PC-3 (cell line): ENCODE measurements around the gene FER1L5. TPM values are rescaled to one million over a fixed set of nuclear protein-coding genes. Genes with fewer than 3 reads are reported as not detected.

ENCODE experiments used
- ATAC-seq: fragments of 200-7000 bp; cut with Tn5 transposase; 2 replicates; pipeline ENCODE4 v1.9.1; 2020; ENCODE audit warnings: mild to moderate bottlenecking, moderate library complexity
- BruUV-seq: library from RNA; stranded (reverse); fragments of 400-500 nt; replicated peaks from 2 replicates; lab custom pipeline; 2021; lab: Mats Ljungman, UMichigan
- CTCF ChIA-PET: fragments of 300-600 bp; sonication (Branson Sonifier 250); formaldehyde crosslinking; loops from one replicate; lab custom pipeline; 2022; ENCODE audit warnings: antibody characterized with exemption; lab: Charles Lee
- POLR2A ChIA-PET: fragments of 300-600 bp; sonication (Branson Sonifier 250); formaldehyde crosslinking; loops from one replicate; lab custom pipeline; 2022; ENCODE audit warnings: antibody characterized with exemption; ENCODE audit not compliant: unreplicated experiment; lab: Charles Lee
- DNase-seq: peaks from one replicate; pipeline ENCODE4 v3.0.0-alpha.2; 2015
- H2AFZ ChIP-seq: fragments of 300-600 bp; sonication (generic); 2 replicates; pipeline ENCODE4 v1.6.0; 2016; ENCODE audit warnings: antibody characterized with exemption, low read length
- H3F3A ChIP-seq: fragments of 300-600 bp; sonication (generic); one replicate; pipeline ENCODE4 v1.6.0; 2017; ENCODE audit warnings: antibody characterized with exemption, low read length, control low read depth, mild to moderate bottlenecking; ENCODE audit not compliant: unreplicated experiment
- H3K27ac ChIP-seq: fragments of 300-600 bp; sonication (generic); 2 replicates; pipeline ENCODE4 v1.5.1; 2016; ENCODE audit warnings: mild to moderate bottlenecking, low read length
- H3K27me3 ChIP-seq: fragments of 300-600 bp; sonication (generic); 2 replicates; pipeline ENCODE4 v1.6.1; 2016; ENCODE audit warnings: low read length, mixed read lengths
- H3K36me3 ChIP-seq: fragments of 300-600 bp; sonication (generic); 2 replicates; pipeline ENCODE4 v1.6.1; 2016; ENCODE audit warnings: low read depth, mixed run types, low read length, mixed read lengths
- H3K4me1 ChIP-seq: fragments of 300-600 bp; sonication (generic); 2 replicates; pipeline ENCODE4 v1.5.1; 2016; ENCODE audit warnings: low read length; ENCODE audit not compliant: insufficient read depth
- H3K4me2 ChIP-seq: fragments of 300-600 bp; sonication (generic); 2 replicates; pipeline ENCODE4 v1.6.0; 2016; ENCODE audit warnings: low read length
- H3K4me3 ChIP-seq: fragments of 300-600 bp; sonication (generic); 2 replicates; pipeline ENCODE4 v1.5.1; 2016; ENCODE audit warnings: mild to moderate bottlenecking, low read length, mixed read lengths
- H3K79me2 ChIP-seq: fragments of 300-600 bp; sonication (generic); 2 replicates; pipeline ENCODE4 v1.6.1; 2017; ENCODE audit warnings: low read length, mixed read lengths
- H3K9ac ChIP-seq: fragments of 300-600 bp; sonication (generic); 2 replicates; pipeline ENCODE4 v1.6.0; 2016; ENCODE audit warnings: mild to moderate bottlenecking, low read length
- H3K9me2 ChIP-seq: fragments of 300-600 bp; sonication (generic); replicated peaks from 2 replicates; pipeline ENCODE4 v1.6.1; 2016; ENCODE audit warnings: mixed run types, low read length, mixed read lengths
- H3K9me3 ChIP-seq: fragments of 300-600 bp; sonication (generic); 2 replicates; pipeline ENCODE4 v1.6.1; 2016; ENCODE audit warnings: low read length, mixed read lengths
- H4K20me1 ChIP-seq: fragments of 300-600 bp; sonication (generic); 2 replicates; pipeline ENCODE4 v1.6.1; 2016; ENCODE audit warnings: low read length, mixed read lengths
- EZH2 ChIP-seq: fragments of 300-600 bp; sonication (generic); IDR thresholded peaks from one replicate; pipeline ENCODE4 v1.6.1; 2017; ENCODE audit warnings: antibody characterized with exemption, mild to moderate bottlenecking, low read length; ENCODE audit not compliant: unreplicated experiment
- EZH2phosphoT487 ChIP-seq: fragments of 300-600 bp; sonication (generic); IDR thresholded peaks from 2 replicates; pipeline ENCODE4 v1.6.1; 2018; ENCODE audit warnings: mild to moderate bottlenecking, antibody characterized with exemption, low read length, borderline replicate concordance
- intact Hi-C: fragments of 100-400 bp; cut with micrococcal nuclease; formaldehyde crosslinking; loops from 2 replicates; pipeline ENCODE4 v1.9.0; 2023
- total RNA-seq: library from RNA; depleted of rRNA; stranded (reverse); fragments of >200 nt; gene quantifications from 2 replicates; pipeline ENCODE4 v1.2.3, GENCODE V29; 2014
- TF ChIP-seq, protein P1 (sequence below): fragments of 300-600 bp; sonication (generic); conservative IDR thresholded peaks from 2 replicates; pipeline ENCODE4 v1.5.1; 2017; ENCODE audit warnings: antibody characterized with exemption, low read depth, mild to moderate bottlenecking, low read length

The FER1L5 gene
- total RNA-seq, 1 experiment from 2014 or later = not detected

DNA sequence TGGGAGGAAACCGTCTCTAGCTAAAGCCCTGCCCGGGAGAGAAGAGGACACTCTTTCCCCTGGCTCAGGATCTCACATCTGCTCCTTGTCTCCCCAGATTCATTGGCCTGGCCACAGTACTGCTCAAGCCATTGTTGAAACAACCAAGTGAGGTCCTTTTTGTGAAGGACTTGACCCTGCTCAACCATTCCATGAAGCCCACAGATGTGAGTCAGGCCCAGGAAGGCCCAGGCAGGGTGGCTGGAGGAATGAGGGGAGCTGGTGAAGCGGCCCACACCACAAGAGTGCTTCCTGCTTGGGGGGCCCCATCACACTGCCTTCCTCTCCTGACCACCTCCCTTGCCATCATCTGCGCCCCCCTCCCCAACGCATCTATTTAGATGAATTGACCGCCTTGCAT lies 5.1 kb downstream of the FER1L5 start:
- H3K9ac ChIP-seq = no peak overlapping the region
- H3K27ac ChIP-seq = no peak overlapping the region
- H3K4me2 ChIP-seq = no peak overlapping the region
- POLR2A ChIA-PET = no interaction called here
- DNase-seq = no peak
- CTCF ChIA-PET = no interaction called here
- no peaks in the 10 kb centered on the region for H3K36me3 ChIP-seq
- TF ChIP-seq, protein P1, sequence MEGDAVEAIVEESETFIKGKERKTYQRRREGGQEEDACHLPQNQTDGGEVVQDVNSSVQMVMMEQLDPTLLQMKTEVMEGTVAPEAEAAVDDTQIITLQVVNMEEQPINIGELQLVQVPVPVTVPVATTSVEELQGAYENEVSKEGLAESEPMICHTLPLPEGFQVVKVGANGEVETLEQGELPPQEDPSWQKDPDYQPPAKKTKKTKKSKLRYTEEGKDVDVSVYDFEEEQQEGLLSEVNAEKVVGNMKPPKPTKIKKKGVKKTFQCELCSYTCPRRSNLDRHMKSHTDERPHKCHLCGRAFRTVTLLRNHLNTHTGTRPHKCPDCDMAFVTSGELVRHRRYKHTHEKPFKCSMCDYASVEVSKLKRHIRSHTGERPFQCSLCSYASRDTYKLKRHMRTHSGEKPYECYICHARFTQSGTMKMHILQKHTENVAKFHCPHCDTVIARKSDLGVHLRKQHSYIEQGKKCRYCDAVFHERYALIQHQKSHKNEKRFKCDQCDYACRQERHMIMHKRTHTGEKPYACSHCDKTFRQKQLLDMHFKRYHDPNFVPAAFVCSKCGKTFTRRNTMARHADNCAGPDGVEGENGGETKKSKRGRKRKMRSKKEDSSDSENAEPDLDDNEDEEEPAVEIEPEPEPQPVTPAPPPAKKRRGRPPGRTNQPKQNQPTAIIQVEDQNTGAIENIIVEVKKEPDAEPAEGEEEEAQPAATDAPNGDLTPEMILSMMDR = no peak
- TF ChIP-seq EZH2 = no peak
- no peak for TF ChIP-seq EZH2phosphoT487
- no peak overlapping the region for H3K4me3 ChIP-seq
- intact Hi-C loops = no loop called here
- H3K4me1 ChIP-seq = no peaks in the 10 kb centered on the region
- H3K27me3 ChIP-seq = no peaks in the 10 kb centered on the region
- H3F3A ChIP-seq = no peaks in the 10 kb centered on the region
- ATAC-seq = no peak
- no peak overlapping the region for H2AFZ ChIP-seq
- no peaks in the 10 kb centered on the region for H3K9me2 ChIP-seq
- no peaks in the 10 kb centered on the region for H3K9me3 ChIP-seq
- no peaks in the 10 kb centered on the region for H4K20me1 ChIP-seq
- H3K79me2 ChIP-seq = no peaks in the 10 kb centered on the region
- no TSS peak for BruUV-seq

DNA sequence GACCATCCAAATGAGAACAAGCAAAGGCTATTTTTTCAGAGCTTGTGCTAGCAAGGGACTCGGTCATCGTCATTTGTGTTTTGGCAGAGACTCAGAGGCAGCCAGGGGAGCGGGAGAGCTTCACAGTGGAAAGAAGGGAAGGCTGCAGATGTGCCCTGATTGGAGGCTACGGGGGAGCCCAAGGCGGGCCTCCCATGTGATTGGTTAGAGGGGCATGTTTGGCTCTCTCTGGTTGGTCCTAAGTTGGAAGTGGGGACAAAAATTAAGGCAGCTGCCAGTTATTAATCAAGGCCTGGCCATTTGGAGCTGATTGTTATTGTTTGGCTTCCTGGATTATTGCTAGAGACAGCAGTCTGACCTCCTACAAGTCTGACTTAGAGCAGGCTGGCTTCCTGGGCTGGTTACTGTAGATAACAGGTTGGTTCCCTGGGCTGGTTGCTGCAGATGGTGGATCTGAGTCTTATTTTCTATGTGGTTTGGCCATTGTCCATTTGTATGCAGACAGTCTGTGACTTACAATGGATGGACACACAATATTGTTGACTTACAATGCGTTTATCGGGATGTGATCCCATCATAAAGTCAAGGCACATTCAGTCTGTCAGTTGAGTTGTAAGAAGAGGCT lies 5.9 kb downstream of the FER1L5 start:
- no peak for TF ChIP-seq EZH2
- no peak for TF ChIP-seq EZH2phosphoT487
- TF ChIP-seq, protein P1 = no peak
- ChIA-PET POLR2A (no interaction called here), CTCF (no interaction called here)
- no peaks in the 10 kb centered on the region for H3K4me1 ChIP-seq
- H3K4me3 ChIP-seq = no peak overlapping the region
- no peaks in the 10 kb centered on the region for H4K20me1 ChIP-seq
- ATAC-seq (no peak), DNase-seq (no peak)
- H3K4me2 ChIP-seq = no peak overlapping the region
- no peaks in the 10 kb centered on the region for H3K79me2 ChIP-seq
- H3K9me2 ChIP-seq = no peaks in the 10 kb centered on the region
- no TSS peak for BruUV-seq
- H3K27ac ChIP-seq = no peak overlapping the region
- H2AFZ ChIP-seq = no peak overlapping the region
- intact Hi-C loops = no loop called here
- no peak overlapping the region for H3K9ac ChIP-seq
- H3F3A ChIP-seq = no peaks in the 10 kb centered on the region
- H3K27me3 ChIP-seq = no peaks in the 10 kb centered on the region
- H3K9me3 ChIP-seq = no peaks in the 10 kb centered on the region
- H3K36me3 ChIP-seq = no peaks in the 10 kb centered on the region

DNA sequence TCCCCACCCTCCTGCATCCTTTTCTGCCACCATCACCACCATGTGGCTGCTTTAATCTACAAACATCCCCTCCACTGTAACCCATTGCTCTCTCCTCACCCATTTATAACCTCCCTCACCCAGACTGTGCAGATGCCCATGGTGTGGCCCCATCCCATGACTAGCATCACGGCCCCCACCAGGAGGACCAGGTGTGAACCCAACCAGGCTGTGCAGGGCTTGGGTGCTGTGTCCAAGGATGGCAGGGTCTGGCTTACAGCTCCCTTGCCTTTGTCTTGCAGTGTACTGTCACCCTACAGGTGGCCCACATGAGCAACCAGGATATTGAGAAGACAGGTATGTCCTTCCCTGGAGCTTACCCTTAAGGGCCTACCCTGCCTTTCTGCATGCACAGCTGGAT lies 6.8 kb downstream of the FER1L5 start:
- ChIA-PET CTCF (no interaction called here), POLR2A (no interaction called here)
- no peaks in the 10 kb centered on the region for H4K20me1 ChIP-seq
- intact Hi-C loops = no loop called here
- no peak overlapping the region for H3K9ac ChIP-seq
- H3K4me1 ChIP-seq = no peaks in the 10 kb centered on the region
- no peak overlapping the region for H2AFZ ChIP-seq
- H3K9me2 ChIP-seq = no peaks in the 10 kb centered on the region
- no peaks in the 10 kb centered on the region for H3K27me3 ChIP-seq
- no peak overlapping the region for H3K4me3 ChIP-seq
- no peaks in the 10 kb centered on the region for H3K36me3 ChIP-seq
- ATAC-seq = no peak
- H3F3A ChIP-seq = no peaks in the 10 kb centered on the region
- no peaks in the 10 kb centered on the region for H3K9me3 ChIP-seq
- no TSS peak for BruUV-seq
- no peak overlapping the region for H3K4me2 ChIP-seq
- no peaks in the 10 kb centered on the region for H3K79me2 ChIP-seq
- DNase-seq = no peak
- TF ChIP-seq EZH2 (no peak), EZH2phosphoT487 (no peak)
- TF ChIP-seq, protein P1 = no peak
- H3K27ac ChIP-seq = no peak overlapping the region
